HG02884 (cell line): ENCODE data around the gene CERT1.
"Not testable (repeated sequence)": the region's sequence is repeated elsewhere in the genome, so short reads cannot be mapped to it uniquely, and the experiment has no call there.

Experiments used
- ATAC-seq: cut with Tn5 transposase; IDR thresholded peaks from one replicate; pipeline ENCODE4 v1.9.1; 2021; ENCODE audit warnings: mild to moderate bottlenecking, moderate library complexity; ENCODE audit not compliant: unreplicated experiment

Gene CERT1

DNA sequence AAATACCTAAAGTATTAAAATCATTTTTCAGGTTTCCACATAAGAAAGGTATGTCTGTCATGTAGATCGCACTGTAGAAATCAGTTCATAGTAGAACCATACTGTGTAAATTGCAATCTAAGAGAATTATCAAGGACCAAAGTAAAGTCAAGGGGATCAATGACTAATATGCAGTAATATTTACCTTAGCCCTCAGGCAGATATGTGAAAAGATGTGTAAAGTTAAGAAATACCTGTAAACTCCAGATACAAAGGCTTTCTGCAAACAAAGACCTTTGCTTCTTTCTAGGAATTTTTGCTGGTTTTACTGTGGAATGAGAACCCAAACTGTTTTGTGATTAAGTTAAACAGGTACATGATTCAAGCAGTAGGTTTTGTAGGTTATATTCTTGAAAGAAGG, 11.8 kb upstream of the CERT1 start:
- ATAC-seq: no peak

DNA sequence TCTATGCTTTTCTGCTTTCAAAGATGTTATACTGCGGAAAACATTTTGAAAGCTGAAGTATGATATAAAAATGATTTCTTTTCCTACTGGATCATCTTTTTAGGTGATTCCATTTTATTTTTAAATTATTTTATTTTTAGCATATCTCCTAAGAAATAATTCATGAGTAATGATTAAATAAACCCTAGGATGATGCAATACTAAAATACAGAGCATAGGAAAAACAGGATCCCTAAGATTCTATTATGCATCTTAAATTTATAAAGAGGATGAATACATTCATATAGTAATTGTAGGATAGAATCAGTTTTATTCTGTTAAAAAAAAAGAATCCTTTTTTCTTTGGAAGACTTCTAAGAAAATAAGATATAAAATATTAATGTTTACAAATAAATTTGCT, 11.1 kb upstream of the CERT1 start:
- ATAC-seq: no peak

DNA sequence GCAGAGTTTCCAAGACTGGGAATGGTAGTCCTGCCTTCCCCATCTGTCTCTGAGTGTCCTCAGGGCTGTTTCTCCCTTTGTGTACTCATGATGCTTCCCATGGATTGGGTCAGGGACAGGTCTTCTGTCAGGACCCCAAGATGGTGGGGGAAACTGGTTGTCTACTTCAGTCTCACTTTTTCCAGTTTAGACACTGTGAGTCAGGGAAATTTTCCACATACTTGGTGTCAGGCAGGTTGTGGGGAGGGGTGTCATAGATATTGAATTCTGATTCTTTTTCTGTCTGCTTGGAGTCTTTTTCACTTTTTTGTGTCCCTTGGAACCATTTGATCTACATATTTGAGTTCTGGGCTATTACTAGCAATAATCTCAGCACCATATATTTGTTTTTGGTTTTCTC, 10.6 kb upstream of the CERT1 start:
- no peak for ATAC-seq

DNA sequence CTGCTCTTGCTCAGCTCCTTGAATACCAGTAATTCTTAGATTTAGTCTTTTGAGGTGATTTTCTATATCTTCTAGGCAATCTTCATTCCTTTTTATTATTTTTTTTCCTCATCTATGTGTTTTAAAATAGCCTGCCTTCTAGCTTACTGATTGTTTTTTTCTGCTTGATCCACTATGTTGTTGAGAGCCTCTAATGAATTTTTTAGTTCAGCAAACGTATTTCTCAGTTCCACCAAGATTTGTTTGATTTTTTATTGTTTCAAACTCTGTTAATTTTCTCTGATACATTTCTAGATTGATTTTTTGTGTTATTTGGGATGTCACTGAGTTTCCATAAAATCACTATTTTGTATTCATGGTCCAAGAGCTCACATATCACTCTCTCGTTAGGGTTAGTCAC, 9.8 kb upstream of the CERT1 start:
- ATAC-seq: no peak

DNA sequence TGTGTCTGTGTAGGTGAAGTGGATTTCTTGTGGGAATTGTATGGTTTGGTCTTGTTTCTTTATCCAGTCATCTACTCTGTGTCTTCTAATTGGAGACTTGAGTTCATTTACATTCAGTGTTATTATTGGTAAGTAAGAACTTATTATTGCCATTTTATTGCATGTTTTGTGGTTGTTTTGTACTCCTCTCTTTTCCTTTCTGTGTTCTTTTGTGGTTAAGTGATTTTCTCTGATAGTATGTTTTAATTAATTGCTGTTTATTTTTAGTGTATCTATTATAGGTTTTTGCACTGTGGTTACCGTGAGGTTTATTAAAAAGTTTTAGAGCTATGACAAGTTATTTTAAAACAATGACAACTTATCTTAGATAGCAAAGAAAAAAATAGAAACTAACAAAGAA, 8.3 kb upstream of the CERT1 start:
- ATAC-seq: no peak

DNA sequence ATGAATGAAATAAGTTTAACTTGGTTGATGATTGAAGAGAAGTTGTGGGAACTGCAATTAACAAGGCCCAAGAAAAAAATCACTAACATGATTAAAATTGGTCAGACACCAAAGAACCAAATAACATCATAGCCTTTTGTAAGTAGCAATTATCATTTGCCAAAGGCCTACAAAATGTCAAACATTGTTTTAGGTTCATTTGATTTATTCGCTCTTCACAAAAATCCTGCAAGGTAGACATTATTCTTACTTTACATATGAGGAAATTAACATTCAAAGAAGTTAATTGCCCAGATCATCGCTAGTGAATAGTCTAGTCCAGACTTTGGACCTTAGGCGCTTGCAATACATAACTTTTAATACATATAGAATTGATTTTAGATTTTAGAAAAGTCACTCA, 2.9 kb upstream of the CERT1 start:
- ATAC-seq: no peak

DNA sequence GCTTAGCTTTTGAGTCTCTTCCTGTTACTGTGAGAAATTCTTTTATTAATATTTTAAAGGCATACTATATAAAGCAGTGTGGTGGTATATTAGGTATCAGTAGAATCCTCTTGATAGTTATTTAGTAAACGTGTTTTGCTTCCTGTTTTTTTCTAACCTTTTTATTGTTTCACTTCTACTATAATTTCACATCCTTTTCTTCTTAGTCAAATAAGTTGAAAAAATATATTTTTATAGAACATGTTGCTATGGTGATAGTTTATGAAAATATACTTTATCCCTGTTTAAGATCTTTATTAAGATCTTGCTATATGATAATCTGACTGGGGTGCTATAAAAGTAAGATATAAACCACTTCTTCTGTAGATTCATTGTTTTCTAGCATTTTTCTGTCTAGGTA, 2.4 kb upstream of the CERT1 start:
- no peak for ATAC-seq

DNA sequence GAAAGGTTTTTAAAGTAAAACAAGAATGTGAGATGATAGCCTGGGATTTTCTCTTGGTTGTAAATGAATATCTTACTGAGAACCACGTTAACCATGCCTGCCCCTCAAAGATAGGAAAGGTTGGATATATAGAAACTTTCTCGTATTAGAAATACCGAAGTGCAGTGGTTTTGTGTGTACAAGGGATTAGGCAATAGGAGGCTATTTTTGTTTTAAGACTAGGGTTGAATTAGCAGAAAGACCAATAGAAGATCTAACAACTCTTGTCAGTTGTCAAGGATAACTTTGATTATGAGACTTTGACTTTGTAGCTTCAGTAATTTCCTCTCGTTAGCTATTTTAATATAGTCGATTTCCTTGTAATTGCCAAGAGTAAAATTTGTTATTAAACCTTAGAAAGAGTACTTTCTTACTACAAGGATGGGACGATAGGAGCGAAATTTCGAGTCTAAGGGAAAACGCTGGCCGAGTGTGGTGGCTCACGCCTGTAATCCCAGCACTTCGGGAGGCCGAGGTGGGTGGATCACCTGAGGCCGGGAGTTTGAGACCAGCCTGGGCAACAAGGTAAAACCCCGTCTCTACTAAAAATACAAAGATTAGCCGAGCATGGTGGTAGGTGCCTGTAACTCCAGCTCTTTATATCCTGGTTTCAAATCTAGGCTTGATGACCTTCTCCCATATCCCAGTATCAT, 1.1 kb upstream of the CERT1 start:
- ATAC-seq: no peak

DNA sequence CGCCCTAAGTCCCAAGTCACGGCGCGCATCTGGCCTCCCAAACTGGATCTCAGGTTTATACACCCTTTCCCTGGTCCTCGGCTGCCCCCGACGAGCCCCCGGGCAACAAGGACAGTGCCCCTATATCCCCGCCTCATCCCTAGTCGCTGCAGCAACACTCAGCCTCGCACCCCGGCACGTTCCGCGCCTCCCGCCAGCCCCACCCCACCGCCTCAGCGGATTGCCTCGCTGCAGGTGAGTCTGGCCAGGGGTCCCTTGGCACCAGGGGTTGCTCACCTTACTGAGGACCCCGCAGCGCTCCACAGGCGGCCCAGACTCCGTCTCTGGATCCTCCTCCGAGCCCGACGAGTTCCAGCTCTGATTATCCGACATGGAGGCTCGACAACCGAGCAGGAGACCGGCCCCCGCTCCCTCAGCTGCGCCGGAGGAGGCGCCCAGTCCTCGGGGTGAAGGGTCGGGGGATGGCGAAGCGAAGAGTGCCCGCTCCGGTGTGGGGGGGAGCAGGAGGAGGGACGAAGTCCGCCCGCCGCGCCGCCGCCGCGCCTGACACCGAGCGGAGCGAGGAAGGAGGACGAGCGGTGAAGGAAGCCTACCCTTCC, 494 bp downstream of the CERT1 start:
- peak; percentile 26 for ATAC-seq

DNA sequence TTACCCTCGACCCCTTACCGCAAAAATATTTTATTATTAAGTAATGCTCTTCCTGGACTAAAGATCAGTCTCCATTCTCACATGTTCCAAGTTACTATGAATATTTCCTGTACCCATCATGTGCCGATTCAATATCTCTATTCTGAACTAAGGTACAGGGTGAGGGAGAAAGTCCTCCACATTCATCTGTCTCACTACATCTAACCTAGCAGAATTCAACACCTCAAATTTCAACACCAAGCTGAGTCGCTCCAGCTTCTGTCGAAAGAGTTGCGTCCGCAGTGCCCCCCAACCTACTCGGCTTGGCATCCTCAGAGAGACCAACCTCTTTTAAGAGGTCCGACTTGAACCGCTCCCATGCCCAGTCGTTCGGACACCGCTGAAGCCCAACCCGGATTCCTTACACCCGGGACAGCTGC, 1.0 kb downstream of the CERT1 start:
- no peak for ATAC-seq

DNA sequence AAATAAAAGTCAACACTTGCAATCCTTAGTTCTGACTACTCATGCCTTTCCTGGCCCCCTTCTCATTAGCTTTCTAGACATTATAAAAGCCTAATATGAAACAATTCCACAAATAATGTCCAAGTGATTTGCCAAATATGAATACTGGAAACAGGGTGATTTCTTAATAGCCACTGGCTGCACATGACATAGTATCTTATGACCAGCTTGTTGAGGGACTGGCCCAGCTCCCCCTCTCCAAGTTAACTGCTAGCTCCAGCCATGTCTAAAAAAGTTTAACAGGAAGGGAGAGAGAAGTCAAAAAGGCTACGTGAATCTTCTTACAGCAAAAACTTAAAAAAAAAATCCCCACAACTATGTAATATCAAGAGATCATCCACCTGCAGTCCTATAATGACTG, 1.5 kb downstream of the CERT1 start:
- ATAC-seq: no peak

DNA sequence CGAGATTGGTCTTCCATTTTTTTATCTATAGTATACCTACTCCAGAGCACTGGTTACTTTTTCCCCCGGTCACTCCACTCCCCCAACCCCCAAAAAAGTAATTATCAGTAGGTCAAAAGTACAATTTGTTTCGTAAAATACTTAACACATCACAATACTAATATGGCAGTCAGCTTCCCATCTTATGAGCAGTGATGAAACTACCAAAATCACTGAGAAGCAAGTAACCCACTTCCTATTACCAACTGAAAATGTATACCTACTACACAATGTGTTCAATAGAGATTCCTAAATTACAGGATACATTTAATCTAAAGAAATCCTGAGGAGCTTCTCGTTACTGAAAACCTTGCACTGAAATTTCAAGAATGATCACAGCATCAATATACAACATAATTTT, 1.9 kb downstream of the CERT1 start:
- no peak for ATAC-seq

DNA sequence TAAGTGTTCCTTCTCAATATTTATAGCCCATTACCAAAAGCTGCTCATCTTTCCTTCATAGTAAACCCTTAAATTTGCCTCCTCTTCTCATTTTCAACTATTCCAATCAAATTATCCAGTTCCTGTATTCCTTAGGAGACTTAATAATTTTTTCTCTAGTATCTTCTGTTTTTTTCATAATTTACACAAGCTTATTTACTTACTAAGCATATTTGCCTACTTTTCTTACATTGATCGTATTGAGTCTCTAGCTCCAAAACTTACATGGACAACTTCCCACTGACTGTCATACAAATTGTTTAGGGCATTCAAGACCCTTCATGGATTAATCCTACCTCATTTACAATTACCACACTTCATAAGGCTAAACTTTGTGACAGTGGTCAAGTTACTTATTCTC, 3.6 kb downstream of the CERT1 start:
- no peak for ATAC-seq

DNA sequence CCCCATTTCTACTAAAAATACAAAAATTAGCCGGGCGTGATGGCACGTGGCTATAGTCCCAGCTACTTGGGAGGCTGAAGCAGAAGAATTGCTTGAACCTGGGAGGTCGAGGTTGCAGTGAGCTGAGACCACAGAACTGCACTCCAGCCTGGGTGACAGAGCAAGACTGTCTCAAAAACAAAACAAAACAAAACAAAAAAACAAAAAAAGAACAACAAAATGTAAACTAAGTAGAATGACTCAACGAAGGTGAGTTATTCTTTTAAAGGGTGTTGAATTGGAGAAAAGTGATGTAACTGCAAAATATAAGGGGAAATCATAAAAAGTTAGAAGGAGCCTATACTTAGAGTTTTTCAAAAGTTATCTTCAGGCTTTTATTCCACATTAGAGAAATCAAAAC, 6.3 kb downstream of the CERT1 start:
- not testable (repeated sequence) for ATAC-seq

DNA sequence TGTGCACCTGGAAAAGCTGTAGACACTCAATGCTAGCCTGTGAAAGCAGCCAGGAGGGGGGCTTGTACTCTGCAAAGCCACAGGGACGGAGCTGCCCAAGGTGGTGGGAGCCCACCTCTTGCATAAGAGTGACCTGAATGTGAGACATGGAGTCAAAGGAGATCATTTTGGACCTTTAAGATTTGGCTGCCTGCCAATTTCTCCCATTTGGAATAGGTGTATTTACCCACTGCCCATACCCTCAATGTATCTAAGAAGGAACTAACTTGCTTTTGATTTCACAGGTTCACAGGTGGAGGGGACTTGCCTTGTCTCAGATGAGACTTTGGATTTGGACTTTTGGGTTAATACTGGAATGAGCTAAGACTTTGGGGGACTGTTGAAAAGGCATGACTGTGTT, 12.6 kb downstream of the CERT1 start:
- ATAC-seq: not testable (repeated sequence)

DNA sequence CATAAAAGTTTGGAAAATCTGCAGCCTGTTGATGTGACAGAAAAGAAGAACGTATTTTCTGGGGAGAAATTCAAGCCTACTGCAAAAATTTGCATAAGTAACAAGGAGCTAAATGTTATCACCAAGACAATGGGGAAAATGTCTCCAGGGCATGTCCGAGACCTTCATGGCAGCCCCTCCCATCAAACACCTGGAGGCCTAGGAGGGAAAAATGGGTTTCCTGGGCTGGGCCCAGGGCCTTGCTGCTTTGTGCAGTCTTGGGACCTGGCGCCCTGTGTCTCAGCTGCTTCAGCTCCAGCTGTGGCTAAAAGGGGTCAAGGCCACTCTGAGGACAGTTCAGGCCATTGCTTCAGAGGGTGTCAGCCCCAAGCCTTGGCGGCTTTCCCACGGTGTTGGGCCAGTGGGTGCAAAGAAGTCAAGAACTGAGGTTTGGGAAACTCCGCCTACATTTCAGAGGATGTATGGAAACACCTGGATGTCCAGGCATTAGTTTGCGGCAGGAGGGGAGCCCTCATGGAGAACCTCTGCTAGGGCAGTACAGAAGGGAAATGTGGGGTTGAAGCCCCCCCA, 13.1 kb downstream of the CERT1 start:
- no peak for ATAC-seq

DNA sequence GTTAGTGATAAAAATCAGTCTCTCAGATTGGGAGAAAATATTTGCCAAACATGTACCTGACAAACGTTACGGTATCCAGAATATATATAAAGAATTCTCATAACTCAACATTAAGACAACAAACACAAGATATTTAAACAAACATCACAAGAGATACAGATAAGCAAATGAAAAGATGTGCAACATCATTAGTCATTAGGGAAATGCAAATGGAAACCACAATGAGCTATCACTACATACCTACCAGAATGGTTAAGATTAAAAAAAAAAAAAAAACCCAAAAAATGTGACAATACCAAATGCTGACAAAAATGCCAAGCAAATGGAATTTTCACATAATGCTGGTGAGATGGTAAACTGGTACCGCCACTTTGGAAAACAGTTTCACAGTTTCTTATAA, 15.4 kb downstream of the CERT1 start:
- no peak for ATAC-seq

DNA sequence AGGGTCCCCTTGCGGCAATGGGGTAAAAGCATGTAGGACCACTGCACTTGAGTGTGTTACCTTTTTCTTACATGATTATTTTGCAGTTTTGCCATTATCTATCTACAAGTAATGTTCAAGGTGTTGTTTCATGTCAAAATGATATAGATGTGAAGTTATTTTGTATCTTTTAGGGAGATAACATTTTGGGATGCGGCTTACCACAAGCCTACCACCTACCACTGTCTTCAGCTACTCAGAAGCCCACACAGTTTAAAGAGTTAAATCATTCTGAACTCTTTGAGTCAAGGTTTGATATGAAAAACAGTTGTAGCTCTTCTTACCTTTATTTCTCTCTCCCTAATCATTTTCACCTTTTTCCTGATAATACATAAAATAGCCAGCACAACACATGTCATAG, 19.8 kb downstream of the CERT1 start:
- ATAC-seq: no peak

DNA sequence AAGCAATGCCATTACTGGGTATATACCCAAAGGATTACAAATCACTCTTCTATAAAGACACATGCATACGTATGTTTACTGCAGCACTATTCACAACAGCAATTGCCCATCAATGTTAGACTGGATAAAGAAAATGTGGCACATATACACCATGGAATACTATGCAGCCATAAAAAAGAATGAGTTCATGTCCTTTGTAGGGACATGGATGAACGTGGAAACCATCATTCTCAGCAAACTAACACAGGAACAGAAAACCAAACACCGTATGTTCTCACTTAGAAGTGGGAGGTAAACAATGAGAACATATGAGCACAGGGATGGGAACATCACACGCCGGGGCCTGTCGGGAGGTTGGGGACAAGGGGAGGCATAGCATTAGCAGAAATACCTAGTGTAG, 21.6 kb downstream of the CERT1 start:
- ATAC-seq: not testable (repeated sequence)

DNA sequence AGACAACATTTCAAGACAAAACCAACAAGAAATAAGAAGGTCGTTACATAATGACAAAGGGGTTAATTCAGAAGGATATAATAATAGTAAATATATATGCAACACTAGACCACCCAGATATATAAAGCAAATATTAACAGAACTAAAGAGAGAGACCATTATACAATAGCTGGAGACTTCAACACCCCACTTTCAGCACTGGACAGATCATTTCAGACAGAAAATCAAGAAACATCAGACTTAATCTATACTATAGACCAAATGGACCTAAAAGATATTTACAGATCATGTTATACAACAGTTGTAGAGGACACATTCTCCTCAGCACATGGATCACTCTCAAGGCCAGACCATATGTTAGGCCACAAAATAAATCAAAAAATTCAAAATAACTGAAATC, 26.8 kb downstream of the CERT1 start:
- no peak for ATAC-seq

DNA sequence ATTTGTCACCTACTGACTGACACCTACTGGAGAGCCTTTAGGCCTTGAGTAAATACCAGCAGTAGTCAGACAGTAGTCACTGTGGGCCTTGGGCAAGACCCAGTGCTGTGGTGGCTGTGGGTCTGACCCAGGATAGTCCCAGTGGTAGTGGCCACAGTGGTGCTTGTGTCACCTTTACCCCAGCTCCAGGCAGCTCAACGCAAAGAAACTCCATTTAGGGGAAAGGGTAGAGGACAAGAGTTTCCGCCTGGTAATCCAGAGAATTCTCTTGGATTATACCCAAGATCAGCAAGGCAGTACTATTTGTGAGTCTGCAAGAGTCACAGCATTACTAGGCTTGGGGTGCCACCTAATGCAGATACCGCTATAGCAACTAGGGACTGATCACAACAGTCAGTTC, 28.9 kb downstream of the CERT1 start:
- no peak for ATAC-seq

DNA sequence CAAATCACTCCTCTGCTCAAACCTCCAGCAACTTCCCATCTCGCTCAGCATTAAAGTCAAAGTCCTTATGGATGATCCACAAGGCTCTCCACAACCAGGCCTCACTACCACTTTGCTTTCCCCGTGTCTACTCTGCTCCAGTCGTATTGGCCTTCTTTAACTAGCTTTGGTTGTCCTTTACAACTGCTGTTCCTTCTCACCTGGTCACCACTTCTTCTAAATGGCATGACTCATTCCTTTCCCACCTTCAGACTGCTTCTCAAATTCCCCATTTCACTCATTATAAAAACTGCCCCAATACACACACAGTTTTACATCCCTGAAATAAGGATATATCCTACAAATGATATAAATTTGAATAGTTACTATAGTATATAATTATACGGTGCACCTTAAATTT, 30.4 kb downstream of the CERT1 start:
- no peak for ATAC-seq

DNA sequence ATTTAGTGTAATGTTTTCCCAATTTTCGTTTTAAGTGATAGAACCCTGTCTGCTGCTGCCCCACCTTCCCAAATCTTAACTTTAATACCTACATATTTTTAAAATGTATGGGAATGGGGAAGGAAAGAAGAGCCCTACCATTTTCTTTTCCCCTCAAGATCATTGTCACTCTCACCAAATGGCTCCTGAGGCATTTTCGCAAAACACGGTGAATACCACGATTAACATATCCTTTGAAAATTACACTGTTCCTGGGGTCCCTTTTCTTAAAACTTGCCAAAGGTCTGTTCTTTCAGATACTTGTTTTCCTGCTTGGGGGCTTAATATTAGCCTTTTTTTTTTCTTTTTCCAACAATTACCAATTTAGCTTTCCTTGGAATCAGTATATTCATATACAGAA, 36.1 kb downstream of the CERT1 start:
- no peak for ATAC-seq
